Gastroesophageal sphincter (tissue), 4 donors: ENCODE data around the gene GPHN. TPM values are rescaled to one million over a fixed set of nuclear protein-coding genes. Genes with fewer than 3 reads are reported as not detected.

Source experiments
- ATAC-seq: fragments of 150-250 bp; one replicate; pipeline ENCODE4 v1.9.1; 2016; ENCODE audit warnings: mild to moderate bottlenecking, moderate library complexity
- H3K27ac ChIP-seq, 4 donors: fragments of 200-600 bp; sonication (generic) in 3 of 4; 1 replicate in 3 of 4; 2 replicates in 1 of 4; pipeline ENCODE4 v1.5.1; 2016 to 2019
- H3K27me3 ChIP-seq: fragments of 200-600 bp; sonication (generic); one replicate; pipeline ENCODE4 v1.5.1; 2019
- H3K36me3 ChIP-seq, 2 donors: fragments of 200-600 bp; sonication (generic); one replicate each; pipeline ENCODE4 v1.5.1; 2019; ENCODE audit warnings: control low read depth in 1 of 2
- H3K4me1 ChIP-seq, 3 donors: fragments of 200-600 bp; sonication (generic); 1 replicate in 2 of 3; 2 replicates in 1 of 3; pipeline ENCODE4 v1.5.1; 2016 to 2019; ENCODE audit warnings: control low read depth in 2 of 3
- H3K4me3 ChIP-seq, 2 donors: fragments of 200-600 bp; sonication (generic); one replicate each; pipeline ENCODE4 v1.5.1; 2019; ENCODE audit warnings: mild to moderate bottlenecking in 1 of 2, moderate library complexity in 1 of 2
- H3K9me3 ChIP-seq, 3 donors: fragments of 200-600 bp; sonication (generic); one replicate each; pipeline ENCODE4 v1.5.1; 2017 to 2019; ENCODE audit warnings: control low read depth in 2 of 3
- CTCF ChIP-seq, 4 experiments: fragments of 200-600 bp in 2 of 4; fragments of 450-650 bp in 2 of 4; sonication (generic) in 1 of 4; IDR thresholded peaks; one replicate each; pipeline ENCODE4 v1.5.1; 2017 to 2019; ENCODE audit warnings: antibody characterized with exemption in 4 of 4, mild to moderate bottlenecking in 2 of 4, moderate library complexity in 2 of 4
- EP300 ChIP-seq: sonication (generic); formaldehyde crosslinking; IDR thresholded peaks from one replicate; pipeline ENCODE4 v1.6.1; 2017; ENCODE audit warnings: antibody characterized with exemption, mild to moderate bottlenecking
- POLR2A ChIP-seq, 2 donors: fragments of 450-650 bp; IDR thresholded peaks; one replicate each; pipeline ENCODE4 v1.6.1; 2017; ENCODE audit warnings: antibody characterized with exemption in 2 of 2, mild to moderate bottlenecking in 2 of 2, moderate library complexity in 1 of 2
- POLR2AphosphoS5 ChIP-seq: sonication (generic); formaldehyde crosslinking; IDR thresholded peaks from one replicate; pipeline ENCODE4 v1.6.1; 2017; ENCODE audit warnings: antibody characterized with exemption
- WGBS, 2 donors: methylation state at CpG; one replicate each; pipeline ENCODE4 v1.1.5; 2018; ENCODE audit warnings: low coverage in 1 of 2; 5-methylcytosine and 5-hydroxymethylcytosine counted together
- total RNA-seq, 4 donors: library from RNA; depleted of rRNA; stranded (reverse); fragments of >200 nt; gene quantifications; one replicate each; pipeline ENCODE4 v1.1.0, GENCODE V29; 2016

Gene GPHN
- total RNA-seq, 4 donors from 2014 or later = 13.1 to 16.5 (median 14.7) TPM

GRCh38 chr14:66651536-66652220 is 143.7 kb downstream of the GPHN start:
- Histone ChIP-seq H3K4me1 (peaks cover 0 to 6% (median 0%) of the 10 kb centered on the region in 3 donors), H3K36me3 (no peaks in the 10 kb centered on the region), H3K9me3 (peaks cover 0 to 1% (median 0%) of the 10 kb centered on the region in 3 donors), H3K4me3 (no peak overlapping the region), H3K27ac (no peak overlapping the region), H3K27me3 (no peaks in the 10 kb centered on the region)
- ATAC-seq = no peak
- no peak for TF ChIP-seq CTCF (IDR thresholded peaks at IDR 0.05)
- 89 to 91% methylated on average over 3 to 4 of the region's 5 CpGs for WGBS, 2 donors

GRCh38 chr14:66652525-66653106 is 144.7 kb downstream of the GPHN start:
- no peak for ATAC-seq
- Histone ChIP-seq H3K9me3 (peaks cover 0 to 10% (median 0%) of the 10 kb centered on the region in 3 donors), H3K27ac (no peak overlapping the region), H3K4me3 (no peak overlapping the region), H3K27me3 (no peaks in the 10 kb centered on the region), H3K36me3 (no peaks in the 10 kb centered on the region), H3K4me1 (peaks cover 0 to 6% (median 0%) of the 10 kb centered on the region in 3 donors)
- no peak for TF ChIP-seq POLR2AphosphoS5
- no peak for TF ChIP-seq POLR2A (IDR thresholded peaks at IDR 0.05)
- TF ChIP-seq EP300 = no peak
- no peak for TF ChIP-seq CTCF (IDR thresholded peaks at IDR 0.05)
- 80 to 89% methylated on average over 1 to 3 of the region's 3 CpGs for WGBS, 2 donors

GRCh38 chr14:66657780-66658179 is 149.8 kb downstream of the GPHN start:
- H3K27me3 ChIP-seq = no peaks in the 10 kb centered on the region
- H3K4me3 ChIP-seq = no peak overlapping the region
- H3K4me1 ChIP-seq = no peaks in the 10 kb centered on the region
- TF ChIP-seq POLR2A (IDR thresholded peaks at IDR 0.05) = no peak
- no peak for TF ChIP-seq CTCF (IDR thresholded peaks at IDR 0.05)
- no peak for TF ChIP-seq EP300
- TF ChIP-seq POLR2AphosphoS5 = no peak
- H3K9me3 ChIP-seq = peaks cover 0 to 16% (median 0%) of the 10 kb centered on the region in 3 donors
- WGBS, 2 donors = 78 to 100% methylated on average over 3 of the region's 3 CpGs
- no peak for ATAC-seq
- H3K36me3 ChIP-seq = no peaks in the 10 kb centered on the region
- H3K27ac ChIP-seq = no peak overlapping the region

GRCh38 chr14:66662374-66662773 is 154.4 kb downstream of the GPHN start:
- no peak for TF ChIP-seq EP300
- peak in 1 of 4 experiments; percentile 28 for TF ChIP-seq CTCF (IDR thresholded peaks at IDR 0.05)
- no peak overlapping the region for H3K4me3 ChIP-seq
- H3K36me3 ChIP-seq = no peaks in the 10 kb centered on the region
- H3K27me3 ChIP-seq = no peaks in the 10 kb centered on the region
- H3K9me3 ChIP-seq = peaks cover 0 to 8% (median 0%) of the 10 kb centered on the region in 3 donors
- 70 to 78% methylated on average over 4 of the region's 4 CpGs for WGBS, 2 donors
- H3K4me1 ChIP-seq = no peaks in the 10 kb centered on the region
- no peak for ATAC-seq
- no peak overlapping the region for H3K27ac ChIP-seq

GRCh38 chr14:66677780-66678179 is 169.8 kb downstream of the GPHN start:
- no peaks in the 10 kb centered on the region for H3K4me1 ChIP-seq
- TF ChIP-seq CTCF (IDR thresholded peaks at IDR 0.05) (no peak), POLR2AphosphoS5 (no peak), EP300 (no peak), POLR2A (IDR thresholded peaks at IDR 0.05) (no peak)
- no peaks in the 10 kb centered on the region for H3K27me3 ChIP-seq
- 100% methylated on average over 1 of the region's 1 CpG for WGBS, 2 donors
- H3K9me3 ChIP-seq = peaks cover 0 to 43% (median 0%) of the 10 kb centered on the region in 3 donors
- H3K36me3 ChIP-seq = no peaks in the 10 kb centered on the region
- H3K27ac ChIP-seq = no peak overlapping the region
- no peak for ATAC-seq
- H3K4me3 ChIP-seq = no peak overlapping the region
